Neuronal stem cell (in vitro differentiated cells): ENCODE results near the gene ABI3BP.

Experiments used
- DNase-seq: peaks from one replicate; pipeline ENCODE4 v3.0.0-alpha.2; 2013; ENCODE audit warnings: low spot score
- H2AFZ ChIP-seq: one replicate; pipeline ENCODE4 v1.6.1; 2013; ENCODE audit warnings: mild to moderate bottlenecking, low read length, inconsistent platforms
- H2AK5ac ChIP-seq: 2 replicates; pipeline ENCODE4 v1.6.1; 2013; ENCODE audit warnings: low read depth, mild to moderate bottlenecking, inconsistent platforms, low read length, moderate library complexity, mixed read lengths
- H2BK120ac ChIP-seq: 2 replicates; pipeline ENCODE4 v1.6.1; 2013; ENCODE audit warnings: low read depth, mild to moderate bottlenecking, inconsistent platforms, low read length, moderate library complexity, mixed read lengths
- H2BK12ac ChIP-seq: one replicate; pipeline ENCODE4 v1.6.1; 2013; ENCODE audit warnings: low read length, inconsistent platforms
- H2BK15ac ChIP-seq: 2 replicates; pipeline ENCODE4 v1.6.1; 2013; ENCODE audit warnings: mild to moderate bottlenecking, low read length, inconsistent platforms, mixed read lengths
- H2BK5ac ChIP-seq: one replicate; pipeline ENCODE4 v1.6.1; 2013; ENCODE audit warnings: inconsistent platforms, mild to moderate bottlenecking, low read length, moderate library complexity
- H3K14ac ChIP-seq: one replicate; pipeline ENCODE4 v1.6.1; 2013; ENCODE audit warnings: low read length, inconsistent platforms
- H3K18ac ChIP-seq: 2 replicates; pipeline ENCODE4 v1.6.1; 2013; ENCODE audit warnings: low read length, inconsistent platforms
- H3K23ac ChIP-seq: 2 replicates; pipeline ENCODE4 v1.6.1; 2013; ENCODE audit warnings: low read depth, mild to moderate bottlenecking, mixed read lengths, low read length, inconsistent platforms; ENCODE audit not compliant: poor library complexity
- H3K27ac ChIP-seq: replicated peaks from 3 replicates; pipeline ENCODE4 v1.5.1; 2013; ENCODE audit warnings: low read length, inconsistent platforms
- H3K27me3 ChIP-seq, 3 experiments: 2 replicates each; pipeline ENCODE4 v1.6.1; 2013; ENCODE audit warnings: low read length in 3 of 3, mild to moderate bottlenecking in 2 of 3, inconsistent platforms in 1 of 3, low read depth in 1 of 3, mixed read lengths in 1 of 3, moderate library complexity in 1 of 3; ENCODE audit not compliant: control insufficient read depth in 3 of 3, insufficient read depth in 3 of 3
- H3K36me3 ChIP-seq, 2 donors: replicated peaks in 1 of 2; 2 replicates each; pipeline ENCODE4 v1.6.1; 2013; ENCODE audit warnings: low read length in 2 of 2; ENCODE audit not compliant: control insufficient read depth in 2 of 2, insufficient read depth in 2 of 2
- H3K4ac ChIP-seq: 2 replicates; pipeline ENCODE4 v1.6.1; 2013; ENCODE audit warnings: inconsistent platforms, mild to moderate bottlenecking, low read length, moderate library complexity
- H3K4me1 ChIP-seq, 2 donors: 1 replicate in 1 of 2; 2 replicates in 1 of 2; pipeline ENCODE4 v1.6.1; 2013; ENCODE audit warnings: low read length in 2 of 2, low read depth in 1 of 2; ENCODE audit not compliant: control insufficient read depth in 2 of 2, insufficient read depth in 1 of 2
- H3K4me2 ChIP-seq: one replicate; pipeline ENCODE4 v1.6.1; 2013; ENCODE audit warnings: mild to moderate bottlenecking, low read length, inconsistent platforms; ENCODE audit not compliant: insufficient read depth, poor library complexity, severe bottlenecking
- H3K4me3 ChIP-seq, 2 donors: 2 replicates each; pipeline ENCODE4 v1.5.1; 2013; ENCODE audit warnings: low read length in 2 of 2, mild to moderate bottlenecking in 2 of 2, inconsistent platforms in 1 of 2, moderate library complexity in 1 of 2
- H3K79me1 ChIP-seq: one replicate; pipeline ENCODE4 v1.6.1; 2013; ENCODE audit warnings: low read depth, mild to moderate bottlenecking, inconsistent platforms, low read length, moderate library complexity
- H3K9ac ChIP-seq: one replicate; pipeline ENCODE4 v1.6.1; 2013; ENCODE audit warnings: mild to moderate bottlenecking, low read depth, low read length, inconsistent platforms; ENCODE audit not compliant: poor library complexity
- H3K9me3 ChIP-seq, 2 donors: replicated peaks in 1 of 2; 2 replicates each; pipeline versions ENCODE3 to v1.6.1; 2013; ENCODE audit warnings: low read length in 2 of 2, mild to moderate bottlenecking in 2 of 2, inconsistent platforms in 1 of 2, low read depth in 1 of 2, mixed read lengths in 1 of 2, moderate library complexity in 1 of 2; ENCODE audit not compliant: control insufficient read depth in 2 of 2, insufficient read depth in 1 of 2
- H4K8ac ChIP-seq: one replicate; pipeline ENCODE4 v1.6.1; 2013; ENCODE audit warnings: low read depth, mild to moderate bottlenecking, inconsistent platforms, low read length, moderate library complexity
- H4K91ac ChIP-seq: one replicate; pipeline ENCODE4 v1.6.1; 2013; ENCODE audit warnings: low read length, low read depth, mild to moderate bottlenecking, inconsistent platforms; ENCODE audit not compliant: poor library complexity
- WGBS, 2 donors: extraction: QIAGEN DNeasy Blood & Tissue Kit; methylation state at CpG; one replicate each; pipeline ENCODE4 v1.1.7; 2013; ENCODE audit warnings: missing lambda C conversion rate in 2 of 2, mixed read lengths in 1 of 2; ENCODE audit not compliant: insufficient read length in 2 of 2, insufficient replicate concordance in 1 of 2; ENCODE audit errors: extremely low coverage in 2 of 2; 5-methylcytosine and 5-hydroxymethylcytosine counted together

Gene ABI3BP

GRCh38 chr3:100748967-100749366 lies 244.3 kb downstream of the ABI3BP start:
- no peak overlapping the region for H3K4me2 ChIP-seq
- no peak for DNase-seq
- no peak overlapping the region for H3K9ac ChIP-seq
- no peak overlapping the region for H2BK120ac ChIP-seq
- H3K14ac ChIP-seq: no peak overlapping the region
- H3K27me3 ChIP-seq: no peaks in the 10 kb centered on the region
- no peaks in the 10 kb centered on the region for H3K9me3 ChIP-seq
- H3K79me1 ChIP-seq: no peaks in the 10 kb centered on the region
- H2AFZ ChIP-seq: no peak overlapping the region
- no peak overlapping the region for H2BK15ac ChIP-seq
- H2BK5ac ChIP-seq: no peak overlapping the region
- H4K8ac ChIP-seq: no peak overlapping the region
- no peak overlapping the region for H3K4ac ChIP-seq
- H3K18ac ChIP-seq: no peak overlapping the region
- H3K23ac ChIP-seq: no peak overlapping the region
- no peak overlapping the region for H4K91ac ChIP-seq
- no peak overlapping the region for H3K4me3 ChIP-seq
- H2AK5ac ChIP-seq: no peak overlapping the region
- no peak overlapping the region for H3K27ac ChIP-seq
- H2BK12ac ChIP-seq: no peak overlapping the region
- WGBS, 2 donors: no CpG with 5 or more reads among the region's 2 CpGs
- peaks cover 7 to 100% of the 10 kb centered on the region in 2 donors for H3K36me3 ChIP-seq
- no peaks in the 10 kb centered on the region for H3K4me1 ChIP-seq

- no CpG with 5 or more reads among the region's 6 CpGs for WGBS, 2 donors
- no peak overlapping the region for H3K9ac ChIP-seq
- H3K9me3 ChIP-seq: no peaks in the 10 kb centered on the region
- H3K4me2 ChIP-seq: no peak overlapping the region
- no peak overlapping the region for H3K4me3 ChIP-seq
- H2BK5ac ChIP-seq: no peak overlapping the region
- H3K4ac ChIP-seq: no peak overlapping the region
- no peaks in the 10 kb centered on the region for H3K4me1 ChIP-seq
- no peaks in the 10 kb centered on the region for H3K27me3 ChIP-seq
- no peak overlapping the region for H4K8ac ChIP-seq
- H3K14ac ChIP-seq: no peak overlapping the region
- no peak overlapping the region for H4K91ac ChIP-seq
- no peak overlapping the region for H2BK120ac ChIP-seq
- H2AFZ ChIP-seq: no peak overlapping the region
- no peak for DNase-seq
- H2BK12ac ChIP-seq: no peak overlapping the region
- H3K18ac ChIP-seq: no peak overlapping the region
- H3K79me1 ChIP-seq: no peaks in the 10 kb centered on the region
- no peak overlapping the region for H3K27ac ChIP-seq
- no peak overlapping the region for H3K23ac ChIP-seq
- H2BK15ac ChIP-seq: no peak overlapping the region
- peaks cover 7 to 100% of the 10 kb centered on the region in 2 donors for H3K36me3 ChIP-seq
- no peak overlapping the region for H2AK5ac ChIP-seq
Observed at GRCh38 chr3:100748220-100748619, 245.0 kb downstream of the ABI3BP start.

GRCh38 chr3:100746092-100746491 lies 247.1 kb downstream of the ABI3BP start:
- Histone ChIP-seq H3K9me3 (no peaks in the 10 kb centered on the region), H3K79me1 (no peaks in the 10 kb centered on the region), H3K14ac (no peak overlapping the region), H4K8ac (no peak overlapping the region), H3K27me3 (no peaks in the 10 kb centered on the region), H3K9ac (no peak overlapping the region), H2BK5ac (no peak overlapping the region), H2BK120ac (no peak overlapping the region), H3K4ac (no peak overlapping the region), H2AFZ (no peak overlapping the region), H2BK15ac (no peak overlapping the region), H3K4me1 (no peaks in the 10 kb centered on the region), H4K91ac (no peak overlapping the region), H2AK5ac (no peak overlapping the region), H3K27ac (no peak overlapping the region), H3K4me3 (no peak overlapping the region), H2BK12ac (no peak overlapping the region), H3K36me3 (peaks cover 12 to 100% of the 10 kb centered on the region in 2 donors), H3K18ac (no peak overlapping the region), H3K4me2 (no peak overlapping the region), H3K23ac (no peak overlapping the region)
- no CpG with 5 or more reads among the region's 3 CpGs for WGBS, 2 donors
- DNase-seq: no peak

- DNase-seq: no peak
- no peaks in the 10 kb centered on the region for H3K27me3 ChIP-seq
- no peak overlapping the region for H4K8ac ChIP-seq
- no peak overlapping the region for H2BK5ac ChIP-seq
- H3K27ac ChIP-seq: no peak overlapping the region
- H2BK12ac ChIP-seq: no peak overlapping the region
- no peak overlapping the region for H3K4me2 ChIP-seq
- no peak overlapping the region for H3K4ac ChIP-seq
- no peak overlapping the region for H3K23ac ChIP-seq
- no peak overlapping the region for H3K9ac ChIP-seq
- H3K9me3 ChIP-seq: no peaks in the 10 kb centered on the region
- H2AFZ ChIP-seq: no peak overlapping the region
- H2BK120ac ChIP-seq: no peak overlapping the region
- no peak overlapping the region for H2BK15ac ChIP-seq
- H3K4me1 ChIP-seq: no peaks in the 10 kb centered on the region
- no peak overlapping the region for H2AK5ac ChIP-seq
- H3K4me3 ChIP-seq: no peak overlapping the region
- H3K14ac ChIP-seq: no peak overlapping the region
- H3K18ac ChIP-seq: no peak overlapping the region
- H3K36me3 ChIP-seq: peaks cover 13 to 100% of the 10 kb centered on the region in 2 donors
- no peak overlapping the region for H4K91ac ChIP-seq
- H3K79me1 ChIP-seq: no peaks in the 10 kb centered on the region
Observed at GRCh38 chr3:100745617-100746016, 247.6 kb downstream of the ABI3BP start.
